Left lung (tissue), 10 donors: ENCODE data around the gene JAZF1. TPM values are rescaled to one million over a fixed set of nuclear protein-coding genes. Genes with fewer than 3 reads are reported as not detected.

ENCODE experiments used
- ATAC-seq: fragments of 200-7000 bp; cut with Tn5 transposase; one replicate; pipeline ENCODE4 v1.9.1; 2020; ENCODE audit warnings: moderate library complexity
- DNase-seq, 4 donors: peaks; one replicate each; pipeline ENCODE4 v3.0.0-alpha.2; 2013 to 2020
- H3K27ac ChIP-seq, 2 donors: fragments of 200-600 bp; sonication (generic) in 1 of 2; one replicate each; pipeline versions ENCODE4 v1.5.0 to v1.8.0; 2020 to 2021
- H3K27me3 ChIP-seq, 2 donors: fragments of 200-600 bp; sonication (generic) in 1 of 2; one replicate each; pipeline versions ENCODE4 v1.5.0 to v1.8.0; 2020 to 2021
- H3K36me3 ChIP-seq, 2 donors: fragments of 200-600 bp; sonication (generic) in 1 of 2; one replicate each; pipeline versions ENCODE4 v1.5.0 to v1.8.0; 2020 to 2021
- H3K4me1 ChIP-seq, 2 donors: fragments of 200-600 bp; one replicate each; pipeline ENCODE4 v1.8.0; 2021
- H3K4me3 ChIP-seq, 2 donors: fragments of 200-600 bp; sonication (generic) in 1 of 2; one replicate each; pipeline versions ENCODE4 v1.5.0 to v1.8.0; 2020 to 2021; ENCODE audit warnings: mild to moderate bottlenecking in 1 of 2
- H3K9me3 ChIP-seq, 2 donors: fragments of 200-600 bp; sonication (generic) in 1 of 2; one replicate each; pipeline versions ENCODE4 v1.5.0 to v1.8.0; 2020 to 2021
- CTCF ChIP-seq, 2 donors: fragments of 200-600 bp; sonication (generic) in 1 of 2; IDR thresholded peaks; one replicate each; pipeline versions ENCODE4 v1.5.0 to v1.8.0; 2021; ENCODE audit warnings: antibody characterized with exemption in 2 of 2
- intact Hi-C, 2 donors: fragments of 100-400 bp; cut with DNase I; formaldehyde crosslinking; loops; one replicate each; pipeline versions ENCODE4 v1.11.2 to v1.14.2; 2022
- polyA plus RNA-seq, 6 donors: library from polyadenylated mRNA; unstranded; fragments of 120-200 nt; gene quantifications; one replicate each; pipeline ENCODE4 v1.2.1, GENCODE V29; 2013; ENCODE audit not compliant: insufficient read length in 6 of 6
- total RNA-seq, 2 donors: library from RNA; stranded (reverse); fragmentation: NEBNext Ultra II Directional; extraction: Animal tissue kit (Norgen Biotek cat#: 25700); gene quantifications; one replicate each; pipeline ENCODE4 v1.2.1, GENCODE V29; 2021
- donor health status: DM: no; HTN: yes; CAD: no.
- donor health status: DM: no; HTN: no; CAD: no.

Gene JAZF1
- total and polyA plus RNA-seq, 8 donors, result 11.1 to 18.2 (median 13.8) TPM

DNA sequence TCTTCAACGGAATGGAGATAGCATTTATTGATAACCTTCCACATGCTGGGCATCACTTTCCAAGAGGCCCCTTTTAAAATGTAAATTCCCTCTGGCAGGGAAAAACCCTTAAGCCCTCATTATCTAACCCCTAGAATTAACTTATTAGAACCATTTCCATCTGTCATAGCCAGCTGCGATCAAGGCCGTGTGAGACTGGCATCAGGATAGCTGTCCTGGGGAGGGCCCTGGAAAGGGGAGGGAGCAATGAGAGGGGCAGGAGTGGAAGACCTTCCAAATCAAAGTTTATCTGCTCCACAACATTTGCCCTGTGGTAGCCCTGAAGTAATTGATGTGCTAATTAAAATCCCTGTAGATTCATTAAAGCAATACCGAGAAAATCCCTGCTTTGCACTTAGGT, 45.0 kb upstream of the JAZF1 start:
- H3K4me3 ChIP-seq, result no peak overlapping the region
- H3K27me3 ChIP-seq, result no peaks in the 10 kb centered on the region
- H3K27ac ChIP-seq, result no peak overlapping the region
- H3K4me1 ChIP-seq, result no peaks in the 10 kb centered on the region
- DNase-seq (no peak), ATAC-seq (no peak)
- H3K36me3 ChIP-seq, result no peaks in the 10 kb centered on the region
- no peak for TF ChIP-seq CTCF (IDR thresholded peaks at IDR 0.05)
- intact Hi-C loops, result no loop called here
- no peaks in the 10 kb centered on the region for H3K9me3 ChIP-seq

GRCh38 chr7:28224675-28225074, 44.1 kb upstream of the JAZF1 start:
- Histone ChIP-seq H3K9me3 (no peaks in the 10 kb centered on the region), H3K36me3 (no peaks in the 10 kb centered on the region), H3K4me1 (no peaks in the 10 kb centered on the region), H3K27me3 (no peaks in the 10 kb centered on the region), H3K4me3 (no peak overlapping the region), H3K27ac (no peak overlapping the region)
- DNase-seq (no peak), ATAC-seq (no peak)
- intact Hi-C loops, result no loop called here
- TF ChIP-seq CTCF (IDR thresholded peaks at IDR 0.05), result no peak

DNA sequence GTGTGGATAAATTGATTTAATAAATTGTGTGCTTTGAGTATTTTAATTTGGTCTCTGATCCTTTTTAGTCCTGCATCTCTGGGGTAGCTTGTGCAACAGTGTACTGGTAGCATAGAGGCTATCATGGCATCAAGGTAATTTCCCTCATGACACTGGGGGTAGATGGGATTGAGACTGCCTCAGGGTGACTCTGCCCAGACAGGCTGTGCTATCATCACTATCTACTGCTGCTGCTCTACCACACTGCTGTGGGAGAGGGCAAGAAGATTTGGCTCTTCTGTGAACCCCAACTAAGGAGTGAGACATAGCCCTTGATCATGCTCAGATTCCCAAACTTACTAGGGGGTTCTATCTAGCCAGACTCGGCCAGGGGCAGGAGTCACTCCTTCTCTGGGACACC, 43.6 kb upstream of the JAZF1 start:
- intact Hi-C loops, result no loop called here
- no peaks in the 10 kb centered on the region for H3K36me3 ChIP-seq
- no peaks in the 10 kb centered on the region for H3K4me1 ChIP-seq
- H3K27me3 ChIP-seq, result no peaks in the 10 kb centered on the region
- no peaks in the 10 kb centered on the region for H3K9me3 ChIP-seq
- DNase-seq (no peak), ATAC-seq (no peak)
- no peak overlapping the region for H3K27ac ChIP-seq
- no peak overlapping the region for H3K4me3 ChIP-seq
- TF ChIP-seq CTCF (IDR thresholded peaks at IDR 0.05), result no peak

DNA sequence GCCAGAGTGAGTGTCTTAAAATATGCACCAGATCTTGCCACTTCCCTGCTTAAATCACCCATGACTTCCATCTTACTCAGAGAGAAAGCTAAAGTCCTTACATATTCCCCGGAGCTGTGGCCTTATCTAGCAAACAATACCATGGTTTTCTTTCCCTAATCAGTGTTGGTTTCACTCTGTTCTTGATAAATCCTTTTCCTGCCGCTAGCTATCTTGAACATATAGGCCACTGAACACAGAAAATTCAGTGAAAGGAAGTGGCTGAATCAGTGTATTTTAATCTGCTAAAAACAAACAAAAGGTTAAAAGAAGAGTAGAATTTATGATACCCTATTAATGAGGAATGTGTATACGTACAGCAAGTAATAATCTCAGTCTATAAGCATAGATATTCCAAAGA, 42.0 kb upstream of the JAZF1 start:
- Histone ChIP-seq H3K4me1 (no peaks in the 10 kb centered on the region), H3K27ac (no peak overlapping the region), H3K4me3 (no peak overlapping the region), H3K27me3 (no peaks in the 10 kb centered on the region), H3K36me3 (no peaks in the 10 kb centered on the region), H3K9me3 (no peaks in the 10 kb centered on the region)
- no peak for ATAC-seq
- intact Hi-C loops, result no loop called here
- DNase-seq, result no peak
- no peak for TF ChIP-seq CTCF (IDR thresholded peaks at IDR 0.05)

GRCh38 chr7:28219793-28220192, 39.2 kb upstream of the JAZF1 start:
- no peak for DNase-seq
- Histone ChIP-seq H3K27me3 (no peaks in the 10 kb centered on the region), H3K27ac (no peak overlapping the region), H3K4me1 (no peaks in the 10 kb centered on the region), H3K9me3 (no peaks in the 10 kb centered on the region), H3K36me3 (no peaks in the 10 kb centered on the region), H3K4me3 (no peak overlapping the region)
- intact Hi-C loops, result no loop called here
- no peak for ATAC-seq
- TF ChIP-seq CTCF (IDR thresholded peaks at IDR 0.05), result no peak
